SK-N-SH (cell line): ENCODE measurements around the gene JOSD1.

ENCODE experiments used
- CTCF ChIP-seq: fragments of 200-600 bp; sonication (generic); IDR thresholded peaks from 2 replicates; pipeline ENCODE4 v1.6.1; 2017; ENCODE audit warnings: antibody characterized with exemption, mild to moderate bottlenecking, moderate library complexity
- EP300 ChIP-seq, 2 experiments: IDR thresholded peaks; 2 replicates each; pipeline versions ENCODE4 v1.4.0 to v1.6.1; 2012; ENCODE audit warnings: borderline replicate concordance in 1 of 2, low read depth in 1 of 2, low read length in 1 of 2
- FOXJ3 ChIP-seq: sonication (generic); formaldehyde crosslinking; IDR thresholded peaks from 2 replicates; pipeline ENCODE4 v1.5.1; 2020; ENCODE audit warnings: mild to moderate bottlenecking, missing genetic modification reagents
- POLR2AphosphoS5 ChIP-seq: IDR thresholded peaks from 2 replicates; pipeline ENCODE4 v1.6.1; 2012; ENCODE audit warnings: low read depth, low read length
- TEAD4 ChIP-seq: IDR thresholded peaks from 2 replicates; pipeline ENCODE4 v1.4.0; 2012; ENCODE audit warnings: mild to moderate bottlenecking, borderline replicate concordance; ENCODE audit not compliant: insufficient read depth
- YY1 ChIP-seq: IDR thresholded peaks from 2 replicates; pipeline ENCODE4 v1.4.0; 2012; ENCODE audit warnings: low read depth, mild to moderate bottlenecking

GRCh38 chr22:38652859-38653258, 47.9 kb downstream of the JOSD1 start:
- no peak for TF ChIP-seq CTCF
- no peak for TF ChIP-seq EP300 (IDR thresholded peaks at IDR 0.05; ENCODE audit: borderline replicate concordance in 1 of 2, low read depth in 1 of 2, low read length in 1 of 2)
- no peak for TF ChIP-seq TEAD4
- TF ChIP-seq POLR2AphosphoS5: no peak
- no peak for TF ChIP-seq YY1
- TF ChIP-seq FOXJ3 (CRISPR knock-in tag): no peak
